ENCODE measurements around the gene SORL1.

SORL1 gene

GRCh38 chr11:121672630-121673487, 220.7 kb downstream of the SORL1 start:
- Histone ChIP-seq H2AFZ (ENCODE audit: low read length) (no peak overlapping the region), H3K9me3 (ENCODE audit: low read length) (no peaks in the 10 kb centered on the region), H3K9me2 (ENCODE audit: low read depth, low read length) (no peaks in the 10 kb centered on the region), H3K4me3 (ENCODE audit: low read depth, low read length, poor library complexity, severe bottlenecking) (no peak overlapping the region), H3K9ac (ENCODE audit: low read length) (no peak overlapping the region), H3F3A (ENCODE audit: insufficient read depth, low read length) (no peaks in the 10 kb centered on the region), H3K27ac (ENCODE audit: low read depth, low read length, poor library complexity, severe bottlenecking) (no peak overlapping the region), H3K4me2 (ENCODE audit: low read length) (no peak overlapping the region), H3K4me1 (ENCODE audit: insufficient read depth, low read length, severe bottlenecking) (no peaks in the 10 kb centered on the region), H3K79me2 (ENCODE audit: insufficient read depth, low read length) (no peaks in the 10 kb centered on the region), H4K20me1 (ENCODE audit: insufficient read depth, low read length) (no peaks in the 10 kb centered on the region), H3K36me3 (ENCODE audit: insufficient read depth, low read length) (no peaks in the 10 kb centered on the region), H3K27me3 (ENCODE audit: insufficient read depth, low read length) (no peaks in the 10 kb centered on the region)
- TF ChIP-seq EZH2 (IDR thresholded peaks at IDR 0.05; ENCODE audit: borderline replicate concordance, low read length) (no peak), CTCF (IDR thresholded peaks at IDR 0.05; ENCODE audit: low read length) (no peak)

- Histone ChIP-seq H3K27ac (ENCODE audit: low read depth, low read length, poor library complexity, severe bottlenecking) (no peak overlapping the region), H3K4me2 (ENCODE audit: low read length) (no peak overlapping the region), H3K9me2 (ENCODE audit: low read depth, low read length) (no peaks in the 10 kb centered on the region), H4K20me1 (ENCODE audit: insufficient read depth, low read length) (no peaks in the 10 kb centered on the region), H3F3A (ENCODE audit: insufficient read depth, low read length) (no peaks in the 10 kb centered on the region), H3K36me3 (ENCODE audit: insufficient read depth, low read length) (no peaks in the 10 kb centered on the region), H3K4me1 (ENCODE audit: insufficient read depth, low read length, severe bottlenecking) (no peaks in the 10 kb centered on the region), H3K9ac (ENCODE audit: low read length) (no peak overlapping the region), H3K79me2 (ENCODE audit: insufficient read depth, low read length) (no peaks in the 10 kb centered on the region), H3K9me3 (ENCODE audit: low read length) (no peaks in the 10 kb centered on the region), H2AFZ (ENCODE audit: low read length) (no peak overlapping the region), H3K4me3 (ENCODE audit: low read depth, low read length, poor library complexity, severe bottlenecking) (no peak overlapping the region), H3K27me3 (ENCODE audit: insufficient read depth, low read length) (no peaks in the 10 kb centered on the region)
- TF ChIP-seq CTCF (IDR thresholded peaks at IDR 0.05; ENCODE audit: low read length) (no peak), EZH2 (IDR thresholded peaks at IDR 0.05; ENCODE audit: borderline replicate concordance, low read length) (no peak)
These were observed 229.6 kb downstream of the SORL1 start for GRCh38 chr11:121681550-121682268.
